CD4-positive, alpha-beta T cell treated with Interleukin-4 for 4 hours (primary cell): ENCODE results near the gene TSPAN3.
A peak's percentile ranks its signal among the peaks of the same experiment; 100 is the strongest.

Experiments
- DNase-seq: peaks from one replicate; pipeline ENCODE4 v3.0.0-alpha.2; 2020

The TSPAN3 gene

GRCh38 chr15:77002436-77002835 is 68.5 kb downstream of the TSPAN3 start:
- no peak for DNase-seq

GRCh38 chr15:77001966-77002365 is 68.9 kb downstream of the TSPAN3 start:
- DNase-seq: no peak

GRCh38 chr15:77001351-77001750 is 69.6 kb downstream of the TSPAN3 start:
- no peak for DNase-seq

- no peak for DNase-seq
These were observed 70.9 kb downstream of the TSPAN3 start for GRCh38 chr15:76999996-77000395.

- peak; percentile 37 for DNase-seq
These were observed 72.1 kb downstream of the TSPAN3 start for GRCh38 chr15:76998663-76999285.

- DNase-seq: peak; percentile 56
These were observed 74.1 kb downstream of the TSPAN3 start for GRCh38 chr15:76996526-76997401.

- DNase-seq: no peak
These were observed 74.8 kb downstream of the TSPAN3 start for GRCh38 chr15:76996076-76996525.

- peak; percentile 70 for DNase-seq
These were observed 75.7 kb downstream of the TSPAN3 start, which contains the start of gene PSTPIP1 for GRCh38 chr15:76994971-76995945. Gene PSTPIP1, plus strand, starts transcription at chr15:76995126. Its CDS starts 448 bp downstream, at chr15:76995574.

- DNase-seq: peak; percentile 25
These were observed 76.4 kb downstream of the TSPAN3 start for GRCh38 chr15:76994496-76994895.

- DNase-seq: peak; percentile 83
These were observed 76.9 kb downstream of the TSPAN3 start for GRCh38 chr15:76994001-76994400.

- DNase-seq: no peak
These were observed 77.7 kb downstream of the TSPAN3 start for GRCh38 chr15:76993114-76993725.

- no peak for DNase-seq
These were observed 78.9 kb downstream of the TSPAN3 start for GRCh38 chr15:76991741-76992645.
